Stimulated activated CD4-positive, alpha-beta T cell treated with anti-CD3 and anti-CD28 coated beads, TNF-alpha, amount 100 ng/mL, for 48 hours (primary cell): ENCODE results near the gene NCKAP5.

ENCODE experiments used
- DNase-seq, 3 donors: peaks; one replicate each; pipeline ENCODE4 v3.0.0-alpha.2; 2020; ENCODE audit warnings: low read depth in 3 of 3

The NCKAP5 gene

GRCh38 chr2:133380991-133381390 is 187.3 kb downstream of the NCKAP5 start:
- DNase-seq, result no peak

DNA sequence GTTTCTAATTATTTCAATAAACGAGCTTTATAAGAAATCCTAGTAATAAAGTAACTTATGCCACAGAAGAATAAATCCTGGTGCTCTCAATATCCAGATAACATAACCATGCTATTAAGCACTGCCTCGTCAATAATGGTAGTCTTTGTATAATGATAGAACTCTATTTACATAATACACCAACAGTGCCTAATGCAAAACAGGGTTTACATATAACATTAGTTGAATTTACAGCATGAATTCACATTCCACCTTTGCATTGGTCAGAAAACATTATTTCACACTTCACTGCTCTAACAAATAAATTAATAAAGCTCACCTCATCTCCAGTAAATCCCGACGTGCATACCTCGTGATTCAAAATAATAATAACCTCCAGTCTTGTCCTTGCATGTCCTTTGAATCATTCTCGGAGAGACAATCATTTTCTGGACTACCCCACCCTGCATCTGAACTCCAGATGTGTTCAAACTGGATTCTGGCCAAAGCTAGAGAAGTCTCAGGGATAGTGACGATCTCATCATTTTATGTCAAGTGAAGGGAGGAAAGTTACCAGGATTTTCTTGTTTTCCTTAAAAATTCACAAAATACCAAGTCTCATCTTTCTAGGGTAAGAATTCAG is 189.2 kb downstream of the NCKAP5 start:
- no peak for DNase-seq

DNA sequence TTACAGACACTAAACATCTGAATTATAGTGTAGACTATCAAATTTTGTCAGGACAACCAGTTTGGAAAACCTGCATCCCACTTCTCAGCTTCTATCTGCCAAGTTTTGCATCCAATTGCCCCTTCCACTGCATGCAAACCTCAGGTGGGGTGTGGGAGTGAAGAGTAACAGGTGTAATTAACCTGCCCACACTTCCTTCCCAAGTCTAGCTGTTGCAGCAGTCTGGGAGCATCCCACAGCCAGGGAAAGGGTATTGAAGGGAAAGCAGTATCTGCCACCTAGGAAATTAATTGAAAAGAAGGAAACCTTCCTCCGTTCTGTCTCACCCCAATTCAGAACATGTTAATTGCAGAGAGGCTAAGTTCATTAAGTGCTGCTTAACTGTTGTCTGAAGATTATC is 189.9 kb downstream of the NCKAP5 start:
- DNase-seq, result no peak

DNA sequence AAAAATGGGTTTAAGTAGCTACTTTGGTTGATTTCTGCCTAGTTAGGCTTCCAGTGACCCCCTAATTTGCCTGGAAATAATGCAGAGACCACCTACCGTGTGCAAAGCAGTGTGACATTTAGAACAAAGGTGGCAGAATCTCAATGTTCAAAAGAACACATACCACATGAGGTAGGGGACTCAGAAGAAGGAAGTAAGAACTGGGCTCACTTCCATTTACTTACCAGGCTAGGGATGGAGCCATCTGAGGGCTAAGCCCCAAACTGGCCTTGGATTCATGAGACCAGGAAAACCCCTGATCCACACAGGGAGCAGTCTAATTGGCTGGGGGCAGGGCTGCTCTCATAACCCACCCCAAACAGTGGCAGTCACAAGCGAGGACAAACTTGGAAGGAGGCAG is 190.7 kb downstream of the NCKAP5 start:
- no peak for DNase-seq

GRCh38 chr2:133377021-133377481 is 191.2 kb downstream of the NCKAP5 start:
- no peak for DNase-seq

DNA sequence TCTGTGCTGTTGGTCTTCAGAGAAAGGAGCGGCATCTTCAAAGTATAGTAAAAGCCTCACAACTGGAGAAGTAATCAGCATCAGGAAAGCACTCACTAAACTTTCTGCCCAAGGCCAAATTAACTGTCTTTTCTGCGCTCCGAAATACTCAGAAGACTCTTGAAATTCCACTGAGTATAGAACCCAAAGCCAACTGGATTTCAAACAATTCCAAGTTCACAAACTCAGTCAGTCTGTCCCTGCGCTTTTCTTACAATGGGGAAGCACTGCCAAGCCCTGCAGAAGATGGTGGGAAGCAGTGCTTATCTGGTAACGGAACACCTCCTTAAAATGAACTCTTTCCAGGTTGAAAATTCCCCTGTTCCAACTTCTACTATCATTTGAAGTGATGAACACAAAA is 193.5 kb downstream of the NCKAP5 start:
- no peak for DNase-seq

DNA sequence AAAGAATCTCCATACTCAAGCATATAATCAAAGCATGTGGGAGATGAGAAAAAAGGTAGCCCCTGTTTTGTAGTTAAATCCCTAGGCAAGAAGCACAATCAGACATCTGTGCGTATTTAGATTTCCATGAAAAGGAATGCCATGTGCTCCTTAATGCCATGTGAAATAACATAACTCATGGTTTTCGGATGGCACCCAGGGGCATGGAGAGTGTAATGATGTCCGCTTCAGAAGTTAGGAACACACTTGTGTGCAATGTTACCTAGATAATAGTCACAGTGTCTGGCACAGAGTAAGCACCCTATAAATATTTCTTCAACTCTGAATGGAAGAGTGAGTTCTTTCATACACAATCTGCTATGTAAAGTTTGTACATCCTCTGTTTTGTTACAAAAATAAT is 197.0 kb downstream of the NCKAP5 start:
- no peak for DNase-seq

- DNase-seq, result no peak
Observed at GRCh38 chr2:133369901-133370658, 198.2 kb downstream of the NCKAP5 start.

GRCh38 chr2:133365117-133365516 is 203.1 kb downstream of the NCKAP5 start:
- DNase-seq, result no peak

DNA sequence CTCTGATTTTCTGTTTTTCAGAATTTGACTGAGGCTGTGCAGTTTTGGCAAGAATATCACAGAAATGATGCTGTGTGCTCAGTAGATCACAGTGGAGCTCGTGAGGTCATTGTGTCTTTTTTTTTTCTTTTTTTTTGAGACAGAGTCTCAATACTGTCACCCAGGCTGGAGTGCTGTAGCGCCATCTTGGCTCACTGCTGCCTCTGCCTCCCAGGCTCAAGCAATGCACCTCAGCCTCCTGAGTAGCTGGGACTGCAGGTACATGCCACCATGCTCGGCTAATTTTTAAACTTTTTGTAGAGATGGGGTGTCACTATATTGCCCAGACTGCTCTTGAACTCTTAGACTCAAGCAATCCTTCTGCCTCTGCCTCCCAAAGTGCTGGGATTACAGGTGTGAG is 203.6 kb downstream of the NCKAP5 start:
- no peak for DNase-seq

DNA sequence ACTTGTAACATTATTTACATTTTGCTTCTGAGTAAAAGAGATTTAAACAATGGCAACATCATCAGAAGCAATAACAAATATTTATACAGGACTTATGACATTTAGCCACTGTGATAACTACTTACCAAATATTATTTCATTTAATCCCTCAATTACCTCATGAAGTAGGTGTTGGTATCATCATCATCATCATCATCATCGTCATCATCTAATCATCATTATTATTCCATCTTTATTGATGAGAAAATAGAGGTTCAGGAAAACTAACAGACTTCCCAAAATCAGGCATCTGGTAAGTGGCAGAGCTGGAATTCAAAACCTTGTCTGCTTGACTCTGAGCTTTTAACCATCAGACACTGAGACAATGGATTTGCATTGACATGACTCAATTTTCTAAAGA is 204.4 kb downstream of the NCKAP5 start:
- no peak for DNase-seq

GRCh38 chr2:133362061-133362476 is 206.2 kb downstream of the NCKAP5 start:
- no peak for DNase-seq

DNA sequence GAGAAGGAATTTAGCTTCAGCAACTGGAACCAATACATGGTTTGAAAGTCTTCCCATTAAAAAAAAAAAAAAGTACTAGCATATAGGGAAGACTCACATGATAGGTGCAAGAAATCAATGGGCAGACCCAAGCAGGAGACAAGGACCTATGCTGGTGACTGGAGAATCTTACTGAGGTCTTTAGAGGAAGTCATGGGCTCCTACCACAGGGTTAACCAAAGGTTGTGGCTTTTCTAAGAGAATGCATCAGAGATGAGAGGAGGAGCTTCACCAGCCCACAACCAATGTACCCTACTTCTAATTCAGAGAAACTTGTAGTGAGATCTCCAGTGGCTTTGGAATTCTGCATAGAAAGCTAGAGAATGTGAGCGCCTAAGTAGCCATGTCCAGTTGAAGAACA is 207.4 kb downstream of the NCKAP5 start:
- no peak for DNase-seq

- no peak for DNase-seq
Observed at GRCh38 chr2:133360190-133360589, 208.1 kb downstream of the NCKAP5 start.

GRCh38 chr2:133352719-133353118 is 215.5 kb downstream of the NCKAP5 start:
- DNase-seq, result no peak

DNA sequence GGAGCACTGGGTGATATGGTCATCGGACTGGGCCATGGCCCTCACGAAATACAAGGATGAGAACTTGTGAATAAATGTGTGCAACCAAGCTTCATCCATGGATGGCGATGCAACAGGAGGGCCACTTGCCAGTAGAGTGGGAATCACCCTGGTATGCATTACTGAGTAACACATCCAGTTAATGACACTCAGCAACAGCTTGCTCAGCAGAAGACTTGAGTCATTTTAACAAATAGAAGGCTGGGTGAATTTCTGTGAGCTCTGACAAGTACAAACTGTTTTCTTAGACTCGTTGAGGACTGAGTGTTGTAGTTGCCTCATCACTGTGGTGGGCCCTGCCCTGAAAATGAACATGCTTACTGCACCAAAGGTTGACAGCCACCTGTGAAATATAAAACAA is 221.6 kb downstream of the NCKAP5 start:
- DNase-seq, result no peak

DNA sequence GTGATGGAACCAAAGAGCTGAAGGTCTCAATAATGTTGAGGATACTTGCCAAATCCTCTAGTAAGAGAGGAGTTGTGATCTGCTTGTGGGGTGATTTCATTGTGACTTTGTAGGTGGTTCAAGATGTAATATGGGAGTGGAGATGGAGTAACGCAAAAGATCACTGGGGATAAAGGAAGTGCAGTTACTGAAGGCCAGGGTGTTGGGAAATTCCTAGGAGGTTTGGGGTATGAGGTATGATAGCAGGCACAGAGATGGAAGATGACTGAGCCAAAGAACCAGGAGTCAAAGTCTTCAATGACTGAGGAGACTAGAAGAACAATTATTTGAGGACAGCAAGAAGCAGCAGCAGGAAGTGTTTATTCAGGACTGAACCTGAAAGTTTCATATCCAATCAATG is 222.6 kb downstream of the NCKAP5 start:
- no peak for DNase-seq

GRCh38 chr2:133344849-133345248 is 223.4 kb downstream of the NCKAP5 start:
- DNase-seq, result no peak

DNA sequence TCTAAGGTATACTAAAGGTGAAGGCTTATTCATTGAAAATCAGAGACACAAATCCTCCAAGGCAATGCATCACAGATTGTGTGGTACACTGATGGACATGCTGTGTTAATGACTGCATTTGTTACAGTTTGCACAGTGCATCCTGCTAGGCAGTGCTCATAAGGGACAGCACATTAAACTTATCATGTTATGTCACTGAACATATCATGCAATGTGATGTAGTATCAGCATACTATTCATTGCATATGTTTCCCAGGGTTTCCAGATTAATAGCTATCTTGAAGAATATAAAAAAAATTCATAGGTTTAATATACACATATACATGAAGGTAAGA is 225.3 kb downstream of the NCKAP5 start:
- no peak for DNase-seq

DNA sequence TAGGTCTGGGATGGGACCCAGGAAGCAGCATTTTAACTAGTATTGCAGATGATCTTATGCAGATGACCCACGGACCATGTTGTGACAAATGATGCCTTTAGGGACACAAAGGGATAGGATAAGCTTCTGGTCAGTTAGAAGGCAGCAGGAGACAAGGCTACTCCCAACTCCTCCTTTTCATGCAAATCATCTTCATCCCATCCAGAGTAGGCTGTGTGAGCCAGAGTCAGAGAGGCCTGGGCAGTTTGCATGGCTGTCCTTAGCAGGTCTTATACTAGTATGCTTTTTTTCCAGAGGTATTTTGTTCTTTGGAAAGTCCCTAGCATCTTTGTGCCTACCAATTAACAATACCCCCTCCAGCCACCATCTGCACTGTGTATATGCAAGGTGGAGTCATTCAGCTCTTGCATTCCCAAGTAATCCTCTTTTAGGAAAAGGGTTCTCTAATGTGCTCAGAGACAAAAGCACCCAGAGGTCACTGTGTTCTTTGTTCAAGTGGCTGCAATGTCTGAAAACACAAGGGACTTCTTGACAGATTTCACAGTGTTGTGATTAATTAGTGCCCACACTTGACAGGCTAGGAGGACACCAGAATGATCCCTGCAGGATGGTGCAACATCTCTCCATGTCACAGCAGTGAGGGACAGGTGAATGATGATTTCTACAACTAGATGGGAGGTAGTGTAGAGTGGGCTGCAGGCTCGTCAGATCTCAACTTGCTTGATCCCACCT is 225.8 kb downstream of the NCKAP5 start:
- no peak for DNase-seq

DNA sequence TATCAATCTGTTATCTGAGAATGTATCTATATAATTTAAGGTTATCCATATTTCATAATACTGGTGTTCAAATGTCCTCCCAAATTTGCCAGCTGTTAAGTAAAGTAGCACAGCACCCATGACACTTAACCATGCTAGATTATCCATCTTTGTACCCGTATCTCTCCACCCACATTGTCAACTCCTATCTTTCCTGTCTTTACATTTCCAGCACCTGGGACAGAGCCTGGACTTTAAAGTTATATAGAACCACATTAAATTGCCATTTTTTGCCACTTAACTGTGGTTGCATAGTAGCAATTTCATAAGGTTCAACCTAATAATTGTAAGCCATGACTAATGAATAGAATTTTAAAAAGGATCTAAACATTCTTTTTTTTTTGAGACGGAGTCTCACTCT is 226.7 kb downstream of the NCKAP5 start:
- DNase-seq, result no peak

DNA sequence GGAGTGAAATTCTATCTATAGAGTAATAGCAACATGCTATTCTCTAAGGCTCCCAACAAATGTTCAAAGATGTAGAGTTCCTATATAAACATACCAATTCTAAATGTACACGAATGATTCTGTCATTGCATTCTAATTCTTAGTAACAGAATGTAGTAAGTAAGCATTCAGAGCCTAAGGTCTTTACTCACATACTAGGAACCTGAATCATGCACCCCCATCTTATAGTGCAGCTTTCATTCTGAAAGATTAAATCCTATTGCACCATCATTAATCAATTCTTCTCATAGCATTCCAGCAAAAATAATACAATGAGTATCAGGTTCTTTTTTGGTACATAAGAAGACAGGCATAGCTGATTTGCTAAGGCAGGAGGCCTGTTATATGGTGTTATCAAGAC is 230.0 kb downstream of the NCKAP5 start:
- DNase-seq, result no peak

- DNase-seq, result no peak
Observed at GRCh38 chr2:133334923-133335322, 233.3 kb downstream of the NCKAP5 start.
